ENCODE measurements around the gene RHNO1. TPM values are rescaled to one million over a fixed set of nuclear protein-coding genes. Genes with fewer than 3 reads are reported as not detected.

RHNO1 gene
- total and polyA plus RNA-seq, 2 of the 8 experiments (the other 6 are each of a cell fraction or from before 2014, with no cell fraction given), result 55.8 to 56.9 TPM

GRCh38 chr12:2890001-2890387, 13.0 kb downstream of the RHNO1 start:
- Histone ChIP-seq H3K4ac (replicated peaks; ENCODE audit: insufficient read length, low read depth, low read length) (no peak overlapping the region), H4K5ac (ENCODE audit: insufficient read length, low read depth, low read length) (peak overlapping the region; percentile 72), H2BK12ac (ENCODE audit: low read depth, low read length) (no peak overlapping the region), H3K23me2 (ENCODE audit: low read depth, low read length) (no peaks in the 10 kb centered on the region; the same call in 1 of the 2 replicates), H3K9me3 (ENCODE audit: insufficient read depth in 2 of 2, low read depth in 1 of 2, low read length in 1 of 2) (no peaks in the 10 kb centered on the region), H3K4me1 (replicated peaks in 1 of 4; ENCODE audit: control insufficient read depth in 3 of 4, insufficient read depth in 4 of 4, low read length in 3 of 4) (peaks cover 2 to 3% (median 2%) of the 10 kb centered on the region in 4 experiments; a peak in 4 of 7 replicates), H2BK15ac (ENCODE audit: low read length) (0 out of 2 replicates have a peak overlapping the region, but pooled peaks have one; percentile 65), H3K79me1 (ENCODE audit: low read depth, low read length) (0 out of 2 replicates have a peak, but pooled peaks cover 2% of the 10 kb centered on the region), H4K91ac (replicated peaks; ENCODE audit: insufficient read length, low read length) (peak overlapping the region; percentile 8), H3K9ac (replicated peaks in 1 of 4; ENCODE audit: extremely low read depth in 1 of 4, low read depth in 3 of 4, low read length in 3 of 4) (peak overlapping the region in 3 of 4 experiments; percentile 68 to 77 (median 72); a peak in 6 of 7 replicates), H3K36me3 (ENCODE audit: control insufficient read depth in 2 of 4, insufficient read depth in 4 of 4, low read length in 3 of 4) (peaks cover 8 to 27% (median 18%) of the 10 kb centered on the region in 4 experiments), H3K4me3 (ENCODE audit: extremely low read depth in 1 of 4, insufficient read depth in 2 of 4, low read depth in 3 of 4, low read length in 4 of 4) (peak overlapping the region; percentile 52 to 85 (median 70)), H3K18ac (ENCODE audit: extremely low read depth, low read length) (peak overlapping the region; percentile 89), H3K23ac (ENCODE audit: insufficient read length) (peak overlapping the region; percentile 3), H2AFZ (ENCODE audit: low read length) (peak overlapping the region; percentile 56; the same call in 1 of the 2 replicates), H3K56ac (replicated peaks; ENCODE audit: insufficient read length, low read depth, low read length) (peak overlapping the region; percentile 47), H3K27ac (ENCODE audit: low read depth, low read length) (peak overlapping the region; percentile 57; the same call in 1 of the 2 replicates), H3K79me2 (ENCODE audit: control insufficient read depth in 1 of 2, insufficient read depth in 2 of 2, low read length in 2 of 2) (peaks cover 0 to 6% of the 10 kb centered on the region in 2 experiments; a peak in 2 of 4 replicates), H4K20me1 (replicated peaks in 1 of 2; ENCODE audit: control insufficient read depth in 1 of 2, insufficient read depth in 2 of 2, low read length in 2 of 2) (peaks cover under 1 to 3% of the 10 kb centered on the region in 2 experiments), H4K8ac (ENCODE audit: extremely low read depth, insufficient read depth, low read length) (peak overlapping the region; percentile 83; the same call in 1 of the 2 replicates), H3K27me3 (replicated peaks in 1 of 4; ENCODE audit: control insufficient read depth in 3 of 4, extremely low read depth in 1 of 4, insufficient read depth in 3 of 4, low read length in 3 of 4) (no peaks in the 10 kb centered on the region), H2BK20ac (ENCODE audit: low read length) (no peak overlapping the region), H3K4me2 (ENCODE audit: insufficient read depth in 1 of 2, low read depth in 2 of 2, low read length in 2 of 2) (peak overlapping the region; percentile 85), H2BK5ac (ENCODE audit: low read depth, low read length) (peak overlapping the region; percentile 79; the same call in 1 of the 2 replicates), H2AK5ac (ENCODE audit: low read depth, low read length) (no peak overlapping the region; the same call in 1 of the 2 replicates), H3K14ac (ENCODE audit: insufficient read length) (no peak overlapping the region), H2BK120ac (replicated peaks; ENCODE audit: low read depth, low read length) (no peak overlapping the region)
- no peak for DNase-seq (ENCODE audit: low read depth in 1 of 2, low spot score in 2 of 2)
- ChIA-PET CTCF (ENCODE audit: partially characterized antibody) (interaction anchor here (0.9 to 15.6 kb wide), 6 partner anchors 10 to 144 kb away, joined by 3 to 143 read pairs (median 4); no protein-coding TSS in a partner anchor), POLR2A (ENCODE audit: partially characterized antibody) (interaction anchor here (0.6 to 2.7 kb wide), 19 partner anchors 10 to 167 kb away, joined by 3 to 26 read pairs (median 4); partner anchors contain the start of genes FOXM1, NRIP2 and RHNO1)
- FAIRE-seq, result no peak
- 68% methylated on average over 10 of the region's 10 CpGs; no CpG with 5 or more reads in 1 of the 2 experiments for WGBS, 2 experiments (ENCODE audit: extremely low coverage in 1 of 2, insufficient coverage in 1 of 2, insufficient read length in 1 of 2, insufficient replicate concordance in 2 of 2, low coverage in 1 of 2, low lambda C conversion rate in 2 of 2, missing lambda C conversion rate in 1 of 2)
- TF ChIP-seq CTBP2 (IDR thresholded peaks at IDR 0.05; ENCODE audit: borderline replicate concordance, insufficient read depth, insufficient read length, low read length) (no peak), ASH2L (IDR thresholded peaks at IDR 0.05; ENCODE audit: low read length) (no peak), TBP (IDR thresholded peaks at IDR 0.05; ENCODE audit: low read depth, low read length) (no peak), USF2 (IDR thresholded peaks at IDR 0.05; ENCODE audit: low read length) (no peak), CTCF (IDR thresholded peaks at IDR 0.05; ENCODE audit: control extremely low read depth in 1 of 3, insufficient read depth in 1 of 3, low read depth in 1 of 3, low read length in 3 of 3) (no peak), TAF1 (IDR thresholded peaks at IDR 0.05; ENCODE audit: low read depth, low read length) (no peak), MAFK (IDR thresholded peaks at IDR 0.05; ENCODE audit: low read depth, low read length) (no peak), SP1 (IDR thresholded peaks at IDR 0.05; ENCODE audit: low read depth, low read length) (no peak)
